HL-60 (cell line): ENCODE data around the gene FGFBP3.

Source experiments
- DNase-seq, 2 experiments: peaks; one replicate each; pipeline ENCODE4 v3.0.0-alpha.2; 2010 to 2020; ENCODE audit warnings: low read depth in 1 of 2, low spot score in 1 of 2
- H3K27ac ChIP-seq: fragments of 250-450 bp; sonication (Bioruptor Pico); replicated peaks from 2 replicates; pipeline ENCODE4 v1.5.1; 2020; ENCODE audit warnings: mild to moderate bottlenecking, moderate library complexity
- H3K27me3 ChIP-seq: fragments of 250-450 bp; sonication (Bioruptor Pico); 2 replicates; pipeline ENCODE4 v1.5.1; 2021; ENCODE audit warnings: mild to moderate bottlenecking, moderate library complexity; ENCODE audit not compliant: insufficient read depth, poor library complexity, severe bottlenecking
- H3K4me3 ChIP-seq: replicated peaks from 2 replicates; pipeline ENCODE4 v1.5.1; 2011; ENCODE audit warnings: mild to moderate bottlenecking, control low read depth, low read length; ENCODE audit not compliant: insufficient read depth
- CTCF ChIP-seq: IDR thresholded peaks from one replicate; pipeline ENCODE4 v1.5.1; 2011; ENCODE audit warnings: low read length, control low read depth, inconsistent platforms; ENCODE audit not compliant: insufficient read depth
- GABPA ChIP-seq: IDR thresholded peaks from 2 replicates; pipeline ENCODE4 v1.6.1; 2012; ENCODE audit warnings: low read depth
- POLR2AphosphoS5 ChIP-seq: IDR thresholded peaks from 2 replicates; pipeline ENCODE4 v1.6.1; 2012; ENCODE audit warnings: low read depth
- SPI1 ChIP-seq: IDR thresholded peaks from 2 replicates; pipeline ENCODE4 v1.6.1; 2012; ENCODE audit warnings: low read depth, mild to moderate bottlenecking, borderline replicate concordance
- TF ChIP-seq, protein P1 (sequence below): IDR thresholded peaks from 2 replicates; pipeline ENCODE4 v1.6.1; 2012; ENCODE audit warnings: low read depth; ENCODE audit not compliant: insufficient replicate concordance

Gene FGFBP3

GRCh38 chr10:91944880-91945630, 35.8 kb upstream of the FGFBP3 start:
- Histone ChIP-seq H3K27ac (no peak overlapping the region), H3K27me3 (no peaks in the 10 kb centered on the region), H3K4me3 (no peak overlapping the region)
- no peak for DNase-seq
- TF ChIP-seq GABPA: no peak
- TF ChIP-seq CTCF: no peak
- TF ChIP-seq, protein P1, sequence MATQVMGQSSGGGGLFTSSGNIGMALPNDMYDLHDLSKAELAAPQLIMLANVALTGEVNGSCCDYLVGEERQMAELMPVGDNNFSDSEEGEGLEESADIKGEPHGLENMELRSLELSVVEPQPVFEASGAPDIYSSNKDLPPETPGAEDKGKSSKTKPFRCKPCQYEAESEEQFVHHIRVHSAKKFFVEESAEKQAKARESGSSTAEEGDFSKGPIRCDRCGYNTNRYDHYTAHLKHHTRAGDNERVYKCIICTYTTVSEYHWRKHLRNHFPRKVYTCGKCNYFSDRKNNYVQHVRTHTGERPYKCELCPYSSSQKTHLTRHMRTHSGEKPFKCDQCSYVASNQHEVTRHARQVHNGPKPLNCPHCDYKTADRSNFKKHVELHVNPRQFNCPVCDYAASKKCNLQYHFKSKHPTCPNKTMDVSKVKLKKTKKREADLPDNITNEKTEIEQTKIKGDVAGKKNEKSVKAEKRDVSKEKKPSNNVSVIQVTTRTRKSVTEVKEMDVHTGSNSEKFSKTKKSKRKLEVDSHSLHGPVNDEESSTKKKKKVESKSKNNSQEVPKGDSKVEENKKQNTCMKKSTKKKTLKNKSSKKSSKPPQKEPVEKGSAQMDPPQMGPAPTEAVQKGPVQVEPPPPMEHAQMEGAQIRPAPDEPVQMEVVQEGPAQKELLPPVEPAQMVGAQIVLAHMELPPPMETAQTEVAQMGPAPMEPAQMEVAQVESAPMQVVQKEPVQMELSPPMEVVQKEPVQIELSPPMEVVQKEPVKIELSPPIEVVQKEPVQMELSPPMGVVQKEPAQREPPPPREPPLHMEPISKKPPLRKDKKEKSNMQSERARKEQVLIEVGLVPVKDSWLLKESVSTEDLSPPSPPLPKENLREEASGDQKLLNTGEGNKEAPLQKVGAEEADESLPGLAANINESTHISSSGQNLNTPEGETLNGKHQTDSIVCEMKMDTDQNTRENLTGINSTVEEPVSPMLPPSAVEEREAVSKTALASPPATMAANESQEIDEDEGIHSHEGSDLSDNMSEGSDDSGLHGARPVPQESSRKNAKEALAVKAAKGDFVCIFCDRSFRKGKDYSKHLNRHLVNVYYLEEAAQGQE: no peak
- no peak for TF ChIP-seq SPI1
- TF ChIP-seq POLR2AphosphoS5: no peak

DNA sequence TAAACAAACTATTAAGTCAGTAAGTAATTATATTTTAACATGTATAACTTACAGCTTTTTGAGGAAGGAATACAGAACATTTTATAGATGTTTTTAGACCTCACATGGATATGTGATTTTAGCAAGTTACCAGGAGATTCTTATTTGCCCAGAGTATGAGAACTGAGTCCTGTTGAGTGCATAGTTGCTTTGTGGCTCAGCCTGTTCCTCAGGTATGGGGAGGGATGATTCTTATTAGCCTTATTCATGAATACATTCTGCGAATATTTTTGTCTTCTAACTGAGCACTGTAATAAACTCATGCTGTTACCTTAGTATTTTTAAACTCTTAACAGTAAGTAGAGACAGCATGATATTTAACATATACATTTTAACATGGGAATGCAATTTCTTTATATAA, 32.1 kb upstream of the FGFBP3 start:
- no peak overlapping the region for H3K27ac ChIP-seq
- H3K27me3 ChIP-seq: no peaks in the 10 kb centered on the region
- no peak for DNase-seq
- TF ChIP-seq, protein P1: no peak
- TF ChIP-seq SPI1: no peak
- TF ChIP-seq GABPA: no peak
- TF ChIP-seq POLR2AphosphoS5: no peak
- no peak for TF ChIP-seq CTCF
- H3K4me3 ChIP-seq: no peak overlapping the region

- TF ChIP-seq SPI1 (no peak), POLR2AphosphoS5 (no peak)
- Histone ChIP-seq H3K4me3 (no peak overlapping the region), H3K27me3 (no peaks in the 10 kb centered on the region), H3K27ac (no peak overlapping the region)
- DNase-seq: no peak
Observed at GRCh38 chr10:91939653-91940052, 30.4 kb upstream of the FGFBP3 start.

- no peak for DNase-seq
- Histone ChIP-seq H3K27ac (no peak overlapping the region), H3K4me3 (no peak overlapping the region), H3K27me3 (no peaks in the 10 kb centered on the region)
- TF ChIP-seq SPI1: no peak
- TF ChIP-seq, protein P1: no peak
- no peak for TF ChIP-seq POLR2AphosphoS5
- TF ChIP-seq CTCF: no peak
- no peak for TF ChIP-seq GABPA
Observed at GRCh38 chr10:91935886-91936285, 26.6 kb upstream of the FGFBP3 start.
